ENCODE data around the gene NTSR1.
A peak's percentile ranks its signal among the peaks of the same experiment; 100 is the strongest.

NTSR1 gene

DNA sequence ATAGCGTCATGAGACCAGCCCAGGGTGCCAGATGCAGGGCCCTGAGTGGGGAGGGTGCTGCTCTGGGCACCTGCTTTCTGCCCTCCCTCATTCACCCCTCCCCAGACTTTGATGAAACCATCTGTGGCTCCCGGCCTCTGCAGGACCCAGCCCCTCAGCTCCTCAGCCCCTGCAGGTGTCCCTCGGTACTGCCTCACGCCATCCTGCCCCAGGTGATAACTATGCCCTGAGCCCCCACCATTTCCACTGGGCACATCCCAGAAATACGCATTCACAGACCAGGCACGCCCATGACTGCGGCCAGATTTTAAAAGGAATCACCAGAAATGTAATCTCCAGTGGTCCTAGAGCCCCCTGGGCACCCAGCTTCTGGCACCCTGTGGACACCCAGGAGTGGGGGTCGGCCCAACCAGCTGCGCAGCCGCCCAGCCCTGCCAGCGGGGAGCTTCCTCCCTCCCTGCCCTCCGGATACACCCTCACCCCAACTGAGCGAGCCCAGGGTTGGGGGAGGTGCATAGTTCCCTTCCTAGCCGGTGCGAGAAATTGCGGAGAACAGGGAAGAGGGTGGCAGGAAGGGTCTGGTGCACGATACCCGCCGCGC lies 615 bp upstream of the NTSR1 start:
- Histone ChIP-seq H3K27me3 (ENCODE audit: control insufficient read depth, insufficient read depth, low read length) (peaks cover 11% of the 10 kb centered on the region), H3K4me1 (ENCODE audit: control insufficient read depth, insufficient read depth, low read length) (peaks cover 41% of the 10 kb centered on the region), H3K27ac (ENCODE audit: low read depth, low read length) (peak overlapping the region; percentile 14), H3K4me3 (ENCODE audit: low read length) (no peak overlapping the region), H3K36me3 (ENCODE audit: control insufficient read depth, insufficient read depth, low read length) (no peaks in the 10 kb centered on the region), H3K9ac (ENCODE audit: low read length) (no peak overlapping the region)

GRCh38 chr20:62709537-62709905 lies 885 bp downstream of the NTSR1 start:
- peaks cover 39% of the 10 kb centered on the region for H3K4me1 ChIP-seq (ENCODE audit: control insufficient read depth, insufficient read depth, low read length)
- no peak overlapping the region for H3K9ac ChIP-seq (ENCODE audit: low read length)
- no peaks in the 10 kb centered on the region for H3K36me3 ChIP-seq (ENCODE audit: control insufficient read depth, insufficient read depth, low read length)
- H3K4me3 ChIP-seq (ENCODE audit: low read length): peak overlapping the region; percentile 42
- peaks cover 11% of the 10 kb centered on the region for H3K27me3 ChIP-seq (ENCODE audit: control insufficient read depth, insufficient read depth, low read length)
- H3K27ac ChIP-seq (ENCODE audit: low read depth, low read length): peak overlapping the region; percentile 81

DNA sequence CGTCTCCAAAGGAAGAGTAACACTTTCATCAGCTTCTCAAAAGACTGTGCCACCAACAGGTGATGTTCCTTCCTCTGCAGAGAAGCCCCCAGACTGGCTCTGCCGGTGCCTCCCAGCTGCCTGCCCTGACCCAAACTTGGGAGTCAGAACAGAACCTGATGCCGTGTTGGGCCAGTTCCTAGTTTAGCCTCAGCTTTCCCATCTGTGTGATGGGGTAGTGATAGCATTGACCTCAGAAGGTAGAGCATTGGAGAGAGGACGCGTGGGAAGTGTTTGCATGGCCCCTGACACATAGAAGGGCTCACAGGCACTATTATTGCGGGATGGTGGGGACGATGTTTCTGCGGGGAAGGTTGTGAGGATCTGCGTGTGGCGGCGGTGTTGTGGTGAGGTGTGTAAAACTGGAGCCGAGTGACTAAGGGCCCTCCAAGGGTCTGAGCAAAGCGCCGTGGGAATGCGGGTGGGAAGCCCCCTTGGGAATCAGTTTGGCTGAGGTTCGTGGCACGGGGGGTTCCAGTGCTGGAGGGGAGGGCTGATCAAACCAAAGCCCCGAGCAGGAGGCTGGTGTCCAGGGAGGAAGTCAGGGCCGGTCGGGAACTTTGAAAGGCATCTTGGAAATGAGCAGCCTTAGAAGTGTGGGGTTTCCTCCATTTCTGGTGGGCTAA lies 1.7 kb downstream of the NTSR1 start:
- Histone ChIP-seq H3K27ac (ENCODE audit: low read depth, low read length) (peak overlapping the region; percentile 81), H3K9ac (ENCODE audit: low read length) (no peak overlapping the region), H3K27me3 (ENCODE audit: control insufficient read depth, insufficient read depth, low read length) (peaks cover 13% of the 10 kb centered on the region), H3K4me1 (ENCODE audit: control insufficient read depth, insufficient read depth, low read length) (peaks cover 44% of the 10 kb centered on the region), H3K36me3 (ENCODE audit: control insufficient read depth, insufficient read depth, low read length) (no peaks in the 10 kb centered on the region), H3K4me3 (ENCODE audit: low read length) (peak overlapping the region; percentile 42)

- H3K27ac ChIP-seq (ENCODE audit: low read depth, low read length): peak overlapping the region; percentile 81
- H3K4me1 ChIP-seq (ENCODE audit: control insufficient read depth, insufficient read depth, low read length): peaks cover 51% of the 10 kb centered on the region
- H3K27me3 ChIP-seq (ENCODE audit: control insufficient read depth, insufficient read depth, low read length): peaks cover 13% of the 10 kb centered on the region
- no peak overlapping the region for H3K9ac ChIP-seq (ENCODE audit: low read length)
- H3K4me3 ChIP-seq (ENCODE audit: low read length): peak overlapping the region; percentile 42
- H3K36me3 ChIP-seq (ENCODE audit: control insufficient read depth, insufficient read depth, low read length): no peaks in the 10 kb centered on the region
Observed at GRCh38 chr20:62710886-62711702, 2.5 kb downstream of the NTSR1 start.

GRCh38 chr20:62711703-62712101 lies 3.1 kb downstream of the NTSR1 start:
- Histone ChIP-seq H3K4me3 (ENCODE audit: low read length) (peak overlapping the region; percentile 32), H3K4me1 (ENCODE audit: control insufficient read depth, insufficient read depth, low read length) (peaks cover 53% of the 10 kb centered on the region), H3K27me3 (ENCODE audit: control insufficient read depth, insufficient read depth, low read length) (peaks cover 13% of the 10 kb centered on the region), H3K9ac (ENCODE audit: low read length) (no peak overlapping the region), H3K36me3 (ENCODE audit: control insufficient read depth, insufficient read depth, low read length) (no peaks in the 10 kb centered on the region), H3K27ac (ENCODE audit: low read depth, low read length) (peak overlapping the region; percentile 81)

- Histone ChIP-seq H3K4me1 (ENCODE audit: control insufficient read depth, insufficient read depth, low read length) (peaks cover 60% of the 10 kb centered on the region), H3K4me3 (ENCODE audit: low read length) (peak overlapping the region; percentile 15), H3K9ac (ENCODE audit: low read length) (no peak overlapping the region), H3K36me3 (ENCODE audit: control insufficient read depth, insufficient read depth, low read length) (no peaks in the 10 kb centered on the region), H3K27ac (ENCODE audit: low read depth, low read length) (peak overlapping the region; percentile 81), H3K27me3 (ENCODE audit: control insufficient read depth, insufficient read depth, low read length) (peaks cover 13% of the 10 kb centered on the region)
Observed at GRCh38 chr20:62712606-62713005, 4.0 kb downstream of the NTSR1 start.

DNA sequence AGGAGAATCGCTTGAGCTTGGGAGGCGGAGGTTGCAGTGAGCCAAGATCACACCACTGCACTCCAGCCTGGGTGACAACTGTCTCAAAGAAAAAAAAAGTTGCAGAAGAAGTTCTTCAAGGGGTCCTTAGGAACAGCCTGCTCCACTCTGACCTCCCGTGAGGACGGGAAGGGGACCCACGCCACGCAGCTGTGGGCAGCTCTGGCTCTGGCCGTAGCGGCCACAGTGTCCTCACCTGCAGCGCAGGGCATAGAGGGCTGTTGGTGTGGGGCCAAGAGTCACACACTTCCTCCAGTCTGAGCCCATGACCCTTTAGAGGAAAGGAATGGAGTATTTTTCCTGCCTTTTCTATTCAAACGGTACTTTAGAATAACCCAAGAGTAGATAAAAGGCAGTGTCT lies 5.4 kb downstream of the NTSR1 start:
- Histone ChIP-seq H3K27ac (ENCODE audit: low read depth, low read length) (peak overlapping the region; percentile 81), H3K27me3 (ENCODE audit: control insufficient read depth, insufficient read depth, low read length) (peaks cover 13% of the 10 kb centered on the region)

DNA sequence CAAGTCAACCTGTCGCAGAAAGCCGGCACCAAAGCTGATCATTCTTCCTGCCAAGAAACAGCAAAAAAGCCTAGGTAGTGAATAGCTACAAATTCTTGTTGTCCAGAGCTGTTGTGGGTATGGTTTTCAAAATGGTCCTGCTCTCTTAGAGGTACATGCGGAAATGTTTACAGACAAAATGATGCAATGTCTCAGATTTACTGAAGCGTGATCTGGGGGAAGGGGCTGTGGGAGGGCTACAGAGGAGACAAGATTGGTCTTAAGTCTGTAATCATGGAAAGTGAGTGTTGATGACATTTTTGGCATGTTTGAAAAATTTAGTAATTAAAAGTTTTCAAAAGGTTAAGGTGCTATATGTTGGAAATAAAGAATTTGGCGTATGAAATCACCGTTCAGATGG lies 6.2 kb downstream of the NTSR1 start:
- Histone ChIP-seq H3K4me3 (ENCODE audit: low read length) (no peak overlapping the region), H3K27ac (ENCODE audit: low read depth, low read length) (peak overlapping the region; percentile 81), H3K36me3 (ENCODE audit: control insufficient read depth, insufficient read depth, low read length) (no peaks in the 10 kb centered on the region), H3K4me1 (ENCODE audit: control insufficient read depth, insufficient read depth, low read length) (peaks cover 66% of the 10 kb centered on the region), H3K27me3 (ENCODE audit: control insufficient read depth, insufficient read depth, low read length) (peaks cover 8% of the 10 kb centered on the region), H3K9ac (ENCODE audit: low read length) (no peak overlapping the region)

More for the DNA sequence above, 5.4 kb downstream of the NTSR1 start:
- no peaks in the 10 kb centered on the region for H3K36me3 ChIP-seq (ENCODE audit: control insufficient read depth, insufficient read depth, low read length)
- H3K9ac ChIP-seq (ENCODE audit: low read length): no peak overlapping the region
- peaks cover 66% of the 10 kb centered on the region for H3K4me1 ChIP-seq (ENCODE audit: control insufficient read depth, insufficient read depth, low read length)
- no peak overlapping the region for H3K4me3 ChIP-seq (ENCODE audit: low read length)

GRCh38 chr20:62715201-62715600 lies 6.6 kb downstream of the NTSR1 start:
- Histone ChIP-seq H3K36me3 (ENCODE audit: control insufficient read depth, insufficient read depth, low read length) (no peaks in the 10 kb centered on the region), H3K9ac (ENCODE audit: low read length) (no peak overlapping the region), H3K4me1 (ENCODE audit: control insufficient read depth, insufficient read depth, low read length) (peaks cover 63% of the 10 kb centered on the region), H3K27ac (ENCODE audit: low read depth, low read length) (peak overlapping the region; percentile 81), H3K27me3 (ENCODE audit: control insufficient read depth, insufficient read depth, low read length) (peaks cover 7% of the 10 kb centered on the region), H3K4me3 (ENCODE audit: low read length) (no peak overlapping the region)

- H3K4me1 ChIP-seq (ENCODE audit: control insufficient read depth, insufficient read depth, low read length): peaks cover 58% of the 10 kb centered on the region
- peak overlapping the region; percentile 81 for H3K27ac ChIP-seq (ENCODE audit: low read depth, low read length)
- H3K4me3 ChIP-seq (ENCODE audit: low read length): no peak overlapping the region
- no peak overlapping the region for H3K9ac ChIP-seq (ENCODE audit: low read length)
- H3K36me3 ChIP-seq (ENCODE audit: control insufficient read depth, insufficient read depth, low read length): no peaks in the 10 kb centered on the region
- peaks cover 2% of the 10 kb centered on the region for H3K27me3 ChIP-seq (ENCODE audit: control insufficient read depth, insufficient read depth, low read length)
Observed at GRCh38 chr20:62716198-62716940, 7.7 kb downstream of the NTSR1 start.

DNA sequence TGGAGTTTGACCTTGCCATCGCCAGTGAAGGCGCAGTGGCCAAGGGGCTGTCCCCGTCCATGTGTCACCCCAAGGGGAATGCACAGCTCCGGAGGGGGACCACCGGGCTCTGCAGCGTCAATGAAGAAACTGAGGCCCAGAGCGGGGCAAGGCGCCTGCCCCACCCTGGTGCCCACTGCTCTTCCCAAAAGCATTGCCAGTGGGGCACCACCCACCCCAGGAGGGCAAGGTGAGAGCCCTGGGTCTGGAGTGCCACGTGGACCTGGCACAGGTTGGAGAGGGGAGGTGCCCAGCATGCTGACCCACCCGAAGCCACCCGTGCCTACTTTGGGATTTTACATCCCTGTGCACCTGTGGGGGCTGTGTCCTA lies 8.3 kb downstream of the NTSR1 start:
- Histone ChIP-seq H3K9ac (ENCODE audit: low read length) (no peak overlapping the region), H3K4me1 (ENCODE audit: control insufficient read depth, insufficient read depth, low read length) (peaks cover 57% of the 10 kb centered on the region), H3K4me3 (ENCODE audit: low read length) (no peak overlapping the region), H3K27ac (ENCODE audit: low read depth, low read length) (peak overlapping the region; percentile 81), H3K27me3 (ENCODE audit: control insufficient read depth, insufficient read depth, low read length) (peaks cover 2% of the 10 kb centered on the region), H3K36me3 (ENCODE audit: control insufficient read depth, insufficient read depth, low read length) (no peaks in the 10 kb centered on the region)

DNA sequence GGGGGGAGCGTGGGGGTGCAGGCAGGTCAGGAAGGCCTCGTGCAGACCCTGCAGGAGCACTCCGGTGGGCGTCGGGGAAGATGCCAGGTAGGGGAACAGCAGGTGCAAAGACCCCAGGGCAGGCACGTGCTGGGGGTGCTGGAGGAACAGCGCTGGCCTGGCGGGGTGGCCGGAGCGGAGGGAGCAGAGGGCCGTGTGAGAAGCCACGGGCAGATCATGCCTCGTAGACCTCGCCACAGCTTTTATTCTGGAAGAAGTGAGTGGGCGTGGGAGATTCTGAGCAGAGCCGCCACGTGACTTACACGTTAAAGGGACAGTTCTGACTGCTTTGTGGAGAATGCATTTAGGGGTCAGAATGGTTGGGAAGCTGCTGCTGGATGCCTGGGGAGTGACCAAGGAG lies 9.3 kb downstream of the NTSR1 start:
- H3K27me3 ChIP-seq (ENCODE audit: control insufficient read depth, insufficient read depth, low read length): peaks cover 2% of the 10 kb centered on the region
- H3K4me1 ChIP-seq (ENCODE audit: control insufficient read depth, insufficient read depth, low read length): peaks cover 53% of the 10 kb centered on the region
- H3K4me3 ChIP-seq (ENCODE audit: low read length): no peak overlapping the region
- no peak overlapping the region for H3K9ac ChIP-seq (ENCODE audit: low read length)
- no peaks in the 10 kb centered on the region for H3K36me3 ChIP-seq (ENCODE audit: control insufficient read depth, insufficient read depth, low read length)
- H3K27ac ChIP-seq (ENCODE audit: low read depth, low read length): peak overlapping the region; percentile 81
